HepG2 (cell line): ENCODE measurements around the gene GAPDH. TPM values are rescaled to one million over a fixed set of nuclear protein-coding genes. Genes with fewer than 3 reads are reported as not detected.

Experiments used
- ATAC-seq: fragments of 200-7000 bp; cut with Tn5 transposase; 3 replicates; pipeline ENCODE4 v1.9.1; 2020; ENCODE audit warnings: mild to moderate bottlenecking, moderate library complexity
- BruUV-seq: library from RNA; stranded (reverse); fragments of 400-500 nt; replicated peaks from 2 replicates; lab custom pipeline; 2021; lab: Mats Ljungman, UMichigan
- CTCF ChIA-PET: fragments of 300-600 bp; formaldehyde crosslinking; extraction: SDS; loops from one replicate; lab custom pipeline; 2021; ENCODE audit warnings: low total read pairs, inconsistent platforms, low intra/inter-chr PET ratio; lab: Yijun Ruan, JAX
- POLR2A ChIA-PET: fragments of 350-600 bp; sonication (Branson Sonifier 250); formaldehyde crosslinking; loops from one replicate; lab custom pipeline; 2020; ENCODE audit warnings: antibody characterized with exemption, inconsistent platforms; lab: Yijun Ruan, JAX
- DNase-seq: peaks from one replicate; pipeline ENCODE4 v3.0.0-alpha.2; 2015; ENCODE audit warnings: low spot score
- FAIRE-seq: peaks from 3 replicates; lab custom pipeline; 2011; peaks lifted over from hg19 to GRCh38; lab: Jason Lieb, UNC
- H2AFZ ChIP-seq: one replicate; pipeline ENCODE4 v1.6.1; 2011; ENCODE audit warnings: low read length, inconsistent platforms
- H3K27ac ChIP-seq: fragments of 300-600 bp; 3 replicates; pipeline ENCODE4 v1.8.0; 2011; ENCODE audit warnings: mixed run types, mild to moderate bottlenecking, mixed read lengths, low read length, inconsistent platforms; ENCODE audit not compliant: insufficient read depth; ENCODE audit errors: extremely low read length
- H3K27me3 ChIP-seq, 2 experiments: fragments of 200-600 bp in 1 of 2; 2 replicates in 1 of 2; 3 replicates in 1 of 2; pipeline versions ENCODE4 v1.6.0 to v1.8.0; 2011; ENCODE audit warnings: low read length in 2 of 2, mild to moderate bottlenecking in 2 of 2, moderate library complexity in 2 of 2, inconsistent platforms in 1 of 2; ENCODE audit not compliant: insufficient read depth in 2 of 2, control insufficient read depth in 1 of 2
- H3K36me3 ChIP-seq, 2 experiments: fragments of 200-600 bp in 1 of 2; replicated peaks in 1 of 2; 2 replicates in 1 of 2; 3 replicates in 1 of 2; pipeline versions ENCODE4 v1.5.1 to v1.8.0; 2011; ENCODE audit warnings: low read length in 2 of 2, inconsistent platforms in 1 of 2; ENCODE audit not compliant: insufficient read depth in 2 of 2, control insufficient read depth in 1 of 2
- H3K4me1 ChIP-seq: 2 replicates; pipeline ENCODE4 v1.5.1; 2012; ENCODE audit warnings: low read length, inconsistent platforms; ENCODE audit not compliant: insufficient read depth
- H3K4me2 ChIP-seq: 2 replicates; pipeline ENCODE4 v1.6.0; 2011; ENCODE audit warnings: low read depth, low read length, inconsistent platforms
- H3K4me3 ChIP-seq, 3 experiments: fragments of 200-600 bp in 1 of 3; sonication (generic), shearing (Covaris generic) in 1 of 3; replicated peaks in 1 of 3; 2 replicates each; pipeline ENCODE4 v1.5.1; 2011 to 2016; ENCODE audit warnings: low read length in 3 of 3, inconsistent platforms in 2 of 3, low read depth in 2 of 3, mild to moderate bottlenecking in 2 of 3, control low read depth in 1 of 3, mixed read lengths in 1 of 3; ENCODE audit not compliant: insufficient read depth in 1 of 3
- H3K79me2 ChIP-seq: one replicate; pipeline ENCODE4 v1.6.1; 2011; ENCODE audit warnings: low read length, inconsistent platforms; ENCODE audit not compliant: insufficient read depth
- H3K9ac ChIP-seq: 2 replicates; pipeline ENCODE4 v1.6.0; 2011; ENCODE audit warnings: mild to moderate bottlenecking, low read depth, low read length, inconsistent platforms; ENCODE audit not compliant: insufficient read depth
- H3K9me3 ChIP-seq: 2 replicates; pipeline ENCODE4 v1.5.1; 2012; ENCODE audit warnings: mild to moderate bottlenecking, low read length
- H4K20me1 ChIP-seq: 2 replicates; pipeline ENCODE4 v1.6.0; 2011; ENCODE audit warnings: inconsistent platforms, mild to moderate bottlenecking, low read length, moderate library complexity; ENCODE audit not compliant: insufficient read depth
- JUND ChIP-seq: sonication (generic); formaldehyde crosslinking; IDR thresholded peaks from 2 replicates; pipeline ENCODE4 v1.8.0; 2022; ENCODE audit warnings: mild to moderate bottlenecking, missing genetic modification reagents
- NCOA5 ChIP-seq: sonication (generic); formaldehyde crosslinking; IDR thresholded peaks from 2 replicates; pipeline ENCODE4 v1.4.0; 2020; ENCODE audit warnings: missing genetic modification reagents
- NFKB2 ChIP-seq: sonication (generic); formaldehyde crosslinking; IDR thresholded peaks from 2 replicates; pipeline ENCODE4 v1.4.0; 2020; ENCODE audit warnings: missing genetic modification reagents, borderline replicate concordance
- ONECUT2 ChIP-seq: sonication (generic); formaldehyde crosslinking; IDR thresholded peaks from 2 replicates; pipeline ENCODE4 v1.4.0; 2020; ENCODE audit warnings: missing genetic modification reagents
- SOX5 ChIP-seq: IDR thresholded peaks from 2 replicates; pipeline ENCODE4 v1.6.1; 2016; ENCODE audit warnings: borderline replicate concordance
- ZHX2 ChIP-seq, 2 experiments: sonication (generic) in 1 of 2; formaldehyde crosslinking in 1 of 2; IDR thresholded peaks; 2 replicates each; pipeline versions ENCODE4 v1.6.1 to v1.9.0; 2014 to 2022; ENCODE audit warnings: antibody characterized with exemption in 1 of 2, borderline replicate concordance in 1 of 2, inconsistent platforms in 1 of 2, low read depth in 1 of 2, missing genetic modification reagents in 1 of 2
- ZNF136 ChIP-seq: sonication (generic); formaldehyde crosslinking; IDR thresholded peaks from 2 replicates; pipeline ENCODE4 v1.8.1; 2022; ENCODE audit warnings: low read depth, mild to moderate bottlenecking, moderate library complexity, missing genetic modification reagents
- ZNF225 ChIP-seq: sonication (generic); formaldehyde crosslinking; IDR thresholded peaks from 2 replicates; pipeline ENCODE4 v1.4.0; 2020; ENCODE audit warnings: mild to moderate bottlenecking, missing genetic modification reagents
- ZNF766 ChIP-seq: sonication (generic); formaldehyde crosslinking; IDR thresholded peaks from 2 replicates; pipeline ENCODE4 v1.5.0; 2020; ENCODE audit warnings: missing genetic modification reagents, borderline replicate concordance
- ZSCAN12 ChIP-seq: sonication (generic); formaldehyde crosslinking; IDR thresholded peaks from 2 replicates; pipeline ENCODE4 v1.9.0; 2021; ENCODE audit warnings: mild to moderate bottlenecking, missing genetic modification reagents
- WGBS: methylation state at CpG from one replicate; pipeline ENCODE4 v1.1.6; 2017; ENCODE audit warnings: low lambda C conversion rate; 5-methylcytosine and 5-hydroxymethylcytosine counted together
- in situ Hi-C: cut with HindIII; loops from 2 replicates; pipeline ENCODE4 v1.10.0; 2017; ENCODE audit warnings: low pct_unique_long_range_greater_than_20kb; ENCODE audit not compliant: extremely low pct_ligation_motif_present
- intact Hi-C: fragments of 100-400 bp; cut with micrococcal nuclease; formaldehyde crosslinking; loops from one replicate; pipeline ENCODE4 v1.10.0; 2022; ENCODE audit not compliant: unreplicated experiment
- polyA plus RNA-seq, 8 experiments: library from polyadenylated mRNA; depleted of rRNA in 3 of 8; stranded (reverse) in 7 of 8; unstranded in 1 of 8; fragments of >200 nt; fragmentation: Illumina TruSeq in 4 of 8; extraction: Trizol in 4 of 8; gene quantifications; 2 replicates each; pipeline versions ENCODE4 v1.2.1 to v1.2.3, GENCODE V29; 2011 to 2016; ENCODE audit warnings: low read depth in 4 of 8, missing spikeins in 1 of 8, mixed read lengths in 1 of 8; ENCODE audit not compliant: insufficient read depth in 1 of 8
- total RNA-seq, 5 experiments: library from RNA; depleted of rRNA; stranded (reverse); fragments of >200 nt; fragmentation: Illumina TruSeq; extraction: Trizol; gene quantifications; 2 replicates each; pipeline ENCODE4 v1.2.3, GENCODE V29; 2016; ENCODE audit warnings: low read depth in 1 of 5
- TF ChIP-seq, protein P1 (sequence below): sonication (generic); formaldehyde crosslinking; IDR thresholded peaks from 2 replicates; pipeline ENCODE4 v1.5.0; 2020; ENCODE audit warnings: mild to moderate bottlenecking, missing genetic modification reagents, borderline replicate concordance
- TF ChIP-seq, protein P2 (sequence below): IDR thresholded peaks from 2 replicates; pipeline ENCODE4 v1.6.1; 2016; ENCODE audit warnings: missing biosample characterization, missing genetic modification reagents, low read depth

The GAPDH gene
- total and polyA plus RNA-seq, 2 of the 13 experiments (the other 11 are each of a cell fraction or from before 2014, with no cell fraction given): 3,038 to 12,722 TPM

GRCh38 chr12:6526766-6527525 lies 7.4 kb upstream of the GAPDH start:
- Histone ChIP-seq H2AFZ (no peak overlapping the region), H3K27me3 (no peaks in the 10 kb centered on the region), H3K4me3 (no peak overlapping the region), H4K20me1 (no peaks in the 10 kb centered on the region), H3K9ac (no peak overlapping the region), H3K27ac (no peak overlapping the region), H3K4me2 (no peak overlapping the region), H3K79me2 (no peaks in the 10 kb centered on the region), H3K4me1 (peaks cover 18% of the 10 kb centered on the region), H3K9me3 (no peaks in the 10 kb centered on the region), H3K36me3 (peaks cover 54 to 91% of the 10 kb centered on the region in 2 experiments)
- intact Hi-C loops (no loop called here), in situ Hi-C loops (no loop called here)
- CTCF ChIA-PET: no interaction called here
- 94% methylated on average over 19 of the region's 19 CpGs for WGBS
- BruUV-seq: no TSS peak
- FAIRE-seq (no peak), DNase-seq (no peak), ATAC-seq (no peak)
- POLR2A ChIA-PET: no interaction called here
- TF ChIP-seq NCOA5 (no peak), ZNF136 (no peak), ZNF225 (CRISPR knock-in tag) (no peak), ZHX2 (IDR thresholded peaks at IDR 0.05; ENCODE audit: low read depth) (no peak), ZHX2 (CRISPR knock-in tag; IDR thresholded peaks at IDR 0.05; ENCODE audit: borderline replicate concordance) (no peak), SOX5 (CRISPR knock-in tag) (no peak), NFKB2 (CRISPR knock-in tag) (no peak), ZSCAN12 (CRISPR knock-in tag) (no peak), ONECUT2 (CRISPR knock-in tag) (no peak), ZNF766 (CRISPR knock-in tag) (no peak), JUND (CRISPR knock-in tag) (no peak)
- TF ChIP-seq, protein P1, sequence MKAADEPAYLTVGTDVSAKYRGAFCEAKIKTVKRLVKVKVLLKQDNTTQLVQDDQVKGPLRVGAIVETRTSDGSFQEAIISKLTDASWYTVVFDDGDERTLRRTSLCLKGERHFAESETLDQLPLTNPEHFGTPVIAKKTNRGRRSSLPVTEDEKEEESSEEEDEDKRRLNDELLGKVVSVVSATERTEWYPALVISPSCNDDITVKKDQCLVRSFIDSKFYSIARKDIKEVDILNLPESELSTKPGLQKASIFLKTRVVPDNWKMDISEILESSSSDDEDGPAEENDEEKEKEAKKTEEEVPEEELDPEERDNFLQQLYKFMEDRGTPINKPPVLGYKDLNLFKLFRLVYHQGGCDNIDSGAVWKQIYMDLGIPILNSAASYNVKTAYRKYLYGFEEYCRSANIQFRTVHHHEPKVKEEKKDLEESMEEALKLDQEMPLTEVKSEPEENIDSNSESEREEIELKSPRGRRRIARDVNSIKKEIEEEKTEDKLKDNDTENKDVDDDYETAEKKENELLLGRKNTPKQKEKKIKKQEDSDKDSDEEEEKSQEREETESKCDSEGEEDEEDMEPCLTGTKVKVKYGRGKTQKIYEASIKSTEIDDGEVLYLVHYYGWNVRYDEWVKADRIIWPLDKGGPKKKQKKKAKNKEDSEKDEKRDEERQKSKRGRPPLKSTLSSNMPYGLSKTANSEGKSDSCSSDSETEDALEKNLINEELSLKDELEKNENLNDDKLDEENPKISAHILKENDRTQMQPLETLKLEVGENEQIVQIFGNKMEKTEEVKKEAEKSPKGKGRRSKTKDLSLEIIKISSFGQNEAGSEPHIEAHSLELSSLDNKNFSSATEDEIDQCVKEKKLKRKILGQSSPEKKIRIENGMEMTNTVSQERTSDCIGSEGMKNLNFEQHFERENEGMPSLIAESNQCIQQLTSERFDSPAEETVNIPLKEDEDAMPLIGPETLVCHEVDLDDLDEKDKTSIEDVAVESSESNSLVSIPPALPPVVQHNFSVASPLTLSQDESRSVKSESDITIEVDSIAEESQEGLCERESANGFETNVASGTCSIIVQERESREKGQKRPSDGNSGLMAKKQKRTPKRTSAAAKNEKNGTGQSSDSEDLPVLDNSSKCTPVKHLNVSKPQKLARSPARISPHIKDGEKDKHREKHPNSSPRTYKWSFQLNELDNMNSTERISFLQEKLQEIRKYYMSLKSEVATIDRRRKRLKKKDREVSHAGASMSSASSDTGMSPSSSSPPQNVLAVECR (CRISPR knock-in tag): no peak
- TF ChIP-seq, protein P2, sequence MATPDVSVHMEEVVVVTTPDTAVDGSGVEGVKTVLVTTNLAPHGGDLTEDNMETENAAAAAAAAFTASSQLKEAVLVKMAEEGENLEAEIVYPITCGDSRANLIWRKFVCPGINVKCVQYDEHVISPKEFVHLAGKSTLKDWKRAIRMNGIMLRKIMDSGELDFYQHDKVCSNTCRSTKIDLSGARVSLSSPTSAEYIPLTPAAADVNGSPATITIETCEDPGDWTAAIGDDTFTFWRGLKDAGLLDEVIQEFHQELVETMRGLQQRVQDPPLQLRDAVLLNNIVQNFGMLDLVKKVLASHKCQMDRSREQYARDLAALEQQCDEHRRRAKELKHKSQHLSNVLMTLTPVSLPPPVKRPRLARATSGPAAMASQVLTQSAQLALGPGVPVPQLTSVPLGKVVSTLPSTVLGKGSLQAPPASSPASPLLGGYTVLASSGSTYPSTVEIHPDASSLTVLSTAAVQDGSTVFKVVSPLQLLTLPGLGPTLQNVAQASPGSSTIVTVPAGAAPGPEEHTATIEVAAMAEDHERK (CRISPR knock-in tag): no peak
